Spleen (tissue), 11 donors: ENCODE results near the gene EEF1AKMT4. TPM values are rescaled to one million over a fixed set of nuclear protein-coding genes. Genes with fewer than 3 reads are reported as not detected.

Experiments used
- DNase-seq: peaks from one replicate; pipeline ENCODE4 v3.0.0-alpha.2; 2020
- H3K27ac ChIP-seq, 8 donors: fragments of 200-600 bp; sonication (generic) in 7 of 8; 1 replicate in 4 of 8; 2 replicates in 4 of 8; pipeline versions ENCODE4 v1.5.0 to v1.8.0; 2016 to 2021; ENCODE audit warnings: inconsistent platforms in 4 of 8, mild to moderate bottlenecking in 4 of 8, moderate library complexity in 1 of 8
- H3K27me3 ChIP-seq, 7 donors: fragments of 200-600 bp; sonication (generic) in 6 of 7; replicated peaks in 1 of 7; 1 replicate in 4 of 7; 2 replicates in 3 of 7; pipeline versions ENCODE4 v1.5.0 to v1.8.0; 2016 to 2021; ENCODE audit warnings: inconsistent platforms in 3 of 7, mild to moderate bottlenecking in 1 of 7
- H3K36me3 ChIP-seq, 6 donors: fragments of 200-600 bp; sonication (generic) in 5 of 6; 1 replicate in 4 of 6; 2 replicates in 2 of 6; pipeline versions ENCODE4 v1.5.0 to v1.8.0; 2016 to 2021; ENCODE audit warnings: inconsistent platforms in 2 of 6
- H3K4me1 ChIP-seq, 6 donors: fragments of 200-600 bp; sonication (generic) in 5 of 6; 1 replicate in 3 of 6; 2 replicates in 3 of 6; pipeline versions ENCODE4 v1.5.0 to v1.8.0; 2016 to 2021; ENCODE audit warnings: inconsistent platforms in 3 of 6
- H3K4me3 ChIP-seq, 8 donors: fragments of 200-600 bp; sonication (generic) in 7 of 8; 1 replicate in 4 of 8; 2 replicates in 4 of 8; pipeline versions ENCODE4 v1.5.0 to v1.8.0; 2016 to 2021; ENCODE audit warnings: inconsistent platforms in 4 of 8, mild to moderate bottlenecking in 4 of 8, moderate library complexity in 2 of 8
- H3K9me3 ChIP-seq, 8 donors: fragments of 200-600 bp; sonication (generic) in 7 of 8; 1 replicate in 4 of 8; 2 replicates in 4 of 8; pipeline versions ENCODE4 v1.5.0 to v1.8.0; 2016 to 2021; ENCODE audit warnings: inconsistent platforms in 4 of 8
- POLR2A ChIP-seq, 3 donors: fragments of 450-650 bp; IDR thresholded peaks; one replicate each; pipeline ENCODE4 v1.5.1; 2017; ENCODE audit warnings: antibody characterized with exemption in 3 of 3, mild to moderate bottlenecking in 1 of 3
- POLR2AphosphoS5 ChIP-seq, 3 donors: sonication (generic); formaldehyde crosslinking; IDR thresholded peaks; one replicate each; pipeline ENCODE4 v1.5.1; 2017; ENCODE audit warnings: antibody characterized with exemption in 3 of 3
- WGBS, 5 donors: extraction: QIAGEN DNeasy Blood & Tissue Kit in 3 of 5; methylation state at CpG; one replicate each; pipeline versions ENCODE4 v1.1.5 to v1.1.7; 2013 to 2018; 5-methylcytosine and 5-hydroxymethylcytosine counted together
- intact Hi-C: fragments of 100-400 bp; cut with DNase I; formaldehyde crosslinking; loops from one replicate; pipeline ENCODE4 v1.15.0; 2023; ENCODE audit warnings: low total_unique reads
- microRNA-seq, 3 donors: library from miRNA; unstranded; fragments of <30 nt; microRNA quantifications; one replicate each; pipeline versions ENCODE4 to v1.1.0, GENCODE V29; 2019 to 2020
- polyA plus RNA-seq, 3 donors: library from polyadenylated mRNA; stranded (reverse); fragments of 200-250 nt; gene quantifications; one replicate each; pipeline ENCODE4 v1.2.1, GENCODE V29; 2013
- small RNA-seq, 4 donors: library from RNA; depleted of rRNA; stranded (forward); fragments of <200 nt; gene quantifications; one replicate each; pipeline ENCODE3, GENCODE V24; 2016
- total RNA-seq, 7 donors: library from RNA; depleted of rRNA in 3 of 7; stranded (reverse); fragments of >200 nt in 3 of 7; fragmentation: NEBNext Ultra II Directional in 4 of 7; extraction: Animal tissue kit (Norgen Biotek cat#: 25700) in 4 of 7; gene quantifications; one replicate each; pipeline versions ENCODE4 v1.1.0 to v1.2.1, GENCODE V29; 2016 to 2021
- TF ChIP-seq, protein P1 (sequence below), 11 experiments: fragments of 200-600 bp in 7 of 11; fragments of 450-650 bp in 4 of 11; sonication (generic) in 4 of 11; IDR thresholded peaks in 8 of 11; conservative IDR thresholded peaks in 3 of 11; 1 replicate in 7 of 11; 2 replicates in 4 of 11; pipeline versions ENCODE4 v1.4.0 to v1.8.0; 2016 to 2021; ENCODE audit warnings: antibody characterized with exemption in 11 of 11, inconsistent platforms in 4 of 11, mild to moderate bottlenecking in 1 of 11
- donor health status: healthy with polysubstance abuse.
- donor health status: DM: no; HTN: no; CAD: no; lungs with moderate emphysema.
- donor health status: DM: no; HTN: no; CAD: no.
- donor health status: Bipolar disorder and iron deficiency.
- donor health status: healthy.
- donor health status: DM: no; HTN: no; CAD: no.
- donor health status: DM: yes; HTN: yes; CAD: no.

Gene EEF1AKMT4
- total and polyA plus RNA-seq, 10 donors = 1.2 to 5.4 (median 3.1) TPM

DNA sequence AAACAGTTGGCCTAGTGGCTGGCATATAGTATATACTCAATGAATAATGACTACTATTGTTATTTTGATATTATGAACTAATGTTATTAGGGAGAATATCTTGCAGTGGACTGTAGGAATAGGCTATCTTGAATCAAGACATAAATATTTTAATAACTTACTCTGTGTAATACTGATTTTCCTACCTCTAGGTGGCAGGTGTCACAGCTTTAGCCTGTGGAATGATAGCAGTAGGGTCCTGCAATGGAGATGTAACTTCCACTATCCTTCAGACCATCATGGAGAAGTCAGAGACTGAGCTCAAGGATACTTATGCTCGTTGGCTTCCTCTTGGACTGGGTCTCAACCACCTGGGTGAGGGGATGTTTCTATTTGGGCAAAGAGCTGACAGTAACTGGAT, 56.1 kb downstream of the EEF1AKMT4 start:
- Histone ChIP-seq H3K36me3 (peaks cover 22 to 98% (median 87%) of the 10 kb centered on the region in 6 donors), H3K4me3 (no peak overlapping the region), H3K9me3 (no peaks in the 10 kb centered on the region), H3K27me3 (no peaks in the 10 kb centered on the region), H3K27ac (no peak overlapping the region), H3K4me1 (peaks cover 3 to 20% (median 6%) of the 10 kb centered on the region in 6 donors)
- intact Hi-C loops = no loop called here
- TF ChIP-seq, protein P1, sequence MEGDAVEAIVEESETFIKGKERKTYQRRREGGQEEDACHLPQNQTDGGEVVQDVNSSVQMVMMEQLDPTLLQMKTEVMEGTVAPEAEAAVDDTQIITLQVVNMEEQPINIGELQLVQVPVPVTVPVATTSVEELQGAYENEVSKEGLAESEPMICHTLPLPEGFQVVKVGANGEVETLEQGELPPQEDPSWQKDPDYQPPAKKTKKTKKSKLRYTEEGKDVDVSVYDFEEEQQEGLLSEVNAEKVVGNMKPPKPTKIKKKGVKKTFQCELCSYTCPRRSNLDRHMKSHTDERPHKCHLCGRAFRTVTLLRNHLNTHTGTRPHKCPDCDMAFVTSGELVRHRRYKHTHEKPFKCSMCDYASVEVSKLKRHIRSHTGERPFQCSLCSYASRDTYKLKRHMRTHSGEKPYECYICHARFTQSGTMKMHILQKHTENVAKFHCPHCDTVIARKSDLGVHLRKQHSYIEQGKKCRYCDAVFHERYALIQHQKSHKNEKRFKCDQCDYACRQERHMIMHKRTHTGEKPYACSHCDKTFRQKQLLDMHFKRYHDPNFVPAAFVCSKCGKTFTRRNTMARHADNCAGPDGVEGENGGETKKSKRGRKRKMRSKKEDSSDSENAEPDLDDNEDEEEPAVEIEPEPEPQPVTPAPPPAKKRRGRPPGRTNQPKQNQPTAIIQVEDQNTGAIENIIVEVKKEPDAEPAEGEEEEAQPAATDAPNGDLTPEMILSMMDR (IDR thresholded peaks at IDR 0.05 in 8 of 11, conservative IDR thresholded peaks at IDR 0.05 in 3 of 11) = peak in 2 of 11 experiments; percentile 6 to 25
- TF ChIP-seq POLR2AphosphoS5 (IDR thresholded peaks at IDR 0.05) (no peak), POLR2A (IDR thresholded peaks at IDR 0.05) (no peak)
- 36 to 63% (median 61%) methylated on average over 1 of the region's 1 CpG; no CpG with 5 or more reads in 1 of the 5 donors for WGBS, 5 donors
- DNase-seq = no peak

- DNase-seq = no peak
- Histone ChIP-seq H3K36me3 (peaks cover 22 to 90% (median 80%) of the 10 kb centered on the region in 6 donors), H3K4me3 (no peak overlapping the region), H3K27me3 (no peaks in the 10 kb centered on the region), H3K27ac (no peak overlapping the region), H3K4me1 (peaks cover 0 to 11% (median 0%) of the 10 kb centered on the region in 6 donors), H3K9me3 (no peaks in the 10 kb centered on the region)
- intact Hi-C loops = no loop called here
- no peak for TF ChIP-seq POLR2AphosphoS5 (IDR thresholded peaks at IDR 0.05)
- WGBS, 5 donors = 91 to 97% (median 95%) methylated on average over 4 of the region's 4 CpGs
These were observed 57.0 kb downstream of the EEF1AKMT4 start for GRCh38 chr3:184306341-184306972.

- no peak for DNase-seq
- Histone ChIP-seq H3K36me3 (peaks cover 19 to 75% (median 65%) of the 10 kb centered on the region in 6 donors), H3K9me3 (no peaks in the 10 kb centered on the region), H3K27ac (no peak overlapping the region), H3K4me1 (peaks cover 0 to 2% (median 0%) of the 10 kb centered on the region in 6 donors), H3K27me3 (no peaks in the 10 kb centered on the region), H3K4me3 (no peak overlapping the region)
- WGBS, 5 donors = 91 to 99% (median 97%) methylated on average over 9 of the region's 9 CpGs
- intact Hi-C loops = no loop called here
- TF ChIP-seq POLR2AphosphoS5 (IDR thresholded peaks at IDR 0.05) = no peak
- TF ChIP-seq, protein P1 (IDR thresholded peaks at IDR 0.05 in 8 of 11, conservative IDR thresholded peaks at IDR 0.05 in 3 of 11) = no peak
- no peak for TF ChIP-seq POLR2A (IDR thresholded peaks at IDR 0.05)
These were observed 58.4 kb downstream of the EEF1AKMT4 start for GRCh38 chr3:184307915-184308314.

Small RNA genes lying within 50 kb of the gene (microRNA-seq; reads per million reads assigned to microRNA genes)
- 0 to 0.35 (median 0.28) reads per million in 3 donors for gene MIR1224

Small RNA genes lying within 50 kb of the gene (small RNA-seq; reads per million reads assigned to genes)
- 0.07 to 0.12 (median 0.07) reads per million in 4 donors for gene MIR1224

Other genes starting within 250 kb of the EEF1AKMT4 start
- 100 to 1,000 TPM in 1 of 7 donors, 10 to 100 TPM in 6; 44.4 to 112 (median 71.9) TPM for gene ABCC5, start 231.8 kb upstream of the EEF1AKMT4 start, total RNA-seq
- 10 to 100 TPM; 19.6 to 33.5 (median 25.8) TPM for gene ABCC5, start 231.8 kb upstream of the EEF1AKMT4 start, polyA plus RNA-seq
- gene HTR3D, start 217.9 kb upstream of the EEF1AKMT4 start, total RNA-seq = not detected
- gene HTR3D, start 217.9 kb upstream of the EEF1AKMT4 start, polyA plus RNA-seq = not detected
- gene HTR3C, start 196.6 kb upstream of the EEF1AKMT4 start, total RNA-seq = not detected
- gene HTR3C, start 196.6 kb upstream of the EEF1AKMT4 start, polyA plus RNA-seq = not detected
- gene HTR3E, start 152.6 kb upstream of the EEF1AKMT4 start, total RNA-seq = not detected
- not detected for gene HTR3E, start 152.6 kb upstream of the EEF1AKMT4 start, polyA plus RNA-seq
- 10 to 100 TPM; 40.4 to 50.7 (median 46.3) TPM for gene EIF2B5, start 114.3 kb upstream of the EEF1AKMT4 start, total RNA-seq
- gene EIF2B5, start 114.3 kb upstream of the EEF1AKMT4 start, polyA plus RNA-seq = 10 to 100 TPM; 40.4 to 55.7 (median 52.8) TPM
- 10 to 100 TPM; 40.3 to 67.3 (median 54.2) TPM for gene DVL3, start 94.3 kb upstream of the EEF1AKMT4 start, total RNA-seq
- 10 to 100 TPM; 12.3 to 28.2 (median 15.8) TPM for gene DVL3, start 94.3 kb upstream of the EEF1AKMT4 start, polyA plus RNA-seq
- 100 to 1,000 TPM; 192 to 254 (median 204) TPM for gene AP2M1, start 74.8 kb upstream of the EEF1AKMT4 start, total RNA-seq
- 100 to 1,000 TPM in 2 of 3 donors, 10 to 100 TPM in 1; 98.7 to 155 (median 137) TPM for gene AP2M1, start 74.8 kb upstream of the EEF1AKMT4 start, polyA plus RNA-seq
- 10 to 100 TPM; 46.4 to 90.7 (median 69.8) TPM for gene ABCF3, start 63.5 kb upstream of the EEF1AKMT4 start, total RNA-seq
- gene ABCF3, start 63.5 kb upstream of the EEF1AKMT4 start, polyA plus RNA-seq = 10 to 100 TPM; 35.3 to 67.3 (median 61.2) TPM
- gene VWA5B2, start 20.1 kb upstream of the EEF1AKMT4 start, total RNA-seq = under 1 TPM in 2 of 7 donors, not detected in 5; 0.28 to 0.68 TPM
- gene VWA5B2, start 20.1 kb upstream of the EEF1AKMT4 start, polyA plus RNA-seq = under 1 TPM; 0.02 to 0.08 (median 0.03) TPM
- gene ALG3, start 710 bp upstream of the EEF1AKMT4 start, total RNA-seq = 10 to 100 TPM; 21.1 to 59.0 (median 28.2) TPM
- gene ALG3, start 710 bp upstream of the EEF1AKMT4 start, polyA plus RNA-seq = 10 to 100 TPM; 18.7 to 23.9 (median 22.8) TPM
- gene CAMK2N2, start 11.9 kb downstream of the EEF1AKMT4 start, total RNA-seq = under 1 TPM in 1 of 7 donors, not detected in 6; 0.35 TPM
- gene CAMK2N2, start 11.9 kb downstream of the EEF1AKMT4 start, polyA plus RNA-seq = under 1 TPM in 1 of 3 donors, not detected in 2; 0.08 TPM
- gene ECE2, start 26.4 kb downstream of the EEF1AKMT4 start, total RNA-seq = not detected
- gene ECE2, start 26.4 kb downstream of the EEF1AKMT4 start, polyA plus RNA-seq = not detected
- gene PSMD2, start 49.6 kb downstream of the EEF1AKMT4 start, total RNA-seq = 100 to 1,000 TPM; 130 to 191 (median 142) TPM
- 10 to 100 TPM; 53.8 to 94.7 (median 62.4) TPM for gene PSMD2, start 49.6 kb downstream of the EEF1AKMT4 start, polyA plus RNA-seq
- 100 to 1,000 TPM; 191 to 294 (median 247) TPM for gene EIF4G1, start 64.9 kb downstream of the EEF1AKMT4 start, total RNA-seq
- gene EIF4G1, start 64.9 kb downstream of the EEF1AKMT4 start, polyA plus RNA-seq = 100 to 1,000 TPM in 1 of 3 donors, 10 to 100 TPM in 2; 83.4 to 136 (median 84.2) TPM
- gene FAM131A, start 87.9 kb downstream of the EEF1AKMT4 start, total RNA-seq = 10 to 100 TPM; 12.9 to 24.6 (median 15.6) TPM
- gene FAM131A, start 87.9 kb downstream of the EEF1AKMT4 start, polyA plus RNA-seq = 10 to 100 TPM in 1 of 3 donors, 1 to 10 TPM in 2; 6.5 to 12.4 (median 6.8) TPM
- gene CLCN2, start 111.9 kb downstream of the EEF1AKMT4 start, total RNA-seq = 1 to 10 TPM; 2.8 to 6.4 (median 3.8) TPM
- 1 to 10 TPM; 1.6 to 4.2 (median 2.1) TPM for gene CLCN2, start 111.9 kb downstream of the EEF1AKMT4 start, polyA plus RNA-seq
- gene POLR2H, start 112.0 kb downstream of the EEF1AKMT4 start, total RNA-seq = 100 to 1,000 TPM in 1 of 7 donors, 10 to 100 TPM in 6; 42.5 to 109 (median 55.9) TPM
- 100 to 1,000 TPM in 2 of 3 donors, 10 to 100 TPM in 1; 92.6 to 139 (median 114) TPM for gene POLR2H, start 112.0 kb downstream of the EEF1AKMT4 start, polyA plus RNA-seq
- 1 to 10 TPM in 2 of 7 donors, under 1 TPM in 4, not detected in 1; 0.23 to 1.8 (median 0.74) TPM for gene THPO, start 128.5 kb downstream of the EEF1AKMT4 start, total RNA-seq
- under 1 TPM; 0.11 to 0.42 (median 0.17) TPM for gene THPO, start 128.5 kb downstream of the EEF1AKMT4 start, polyA plus RNA-seq
- gene CHRD, start 130.4 kb downstream of the EEF1AKMT4 start, total RNA-seq = 10 to 100 TPM; 10.8 to 26.5 (median 16.1) TPM
- gene CHRD, start 130.4 kb downstream of the EEF1AKMT4 start, polyA plus RNA-seq = 10 to 100 TPM in 1 of 3 donors, 1 to 10 TPM in 2; 5.2 to 19.6 (median 7.0) TPM